ENCODE data around the gene LIMK1. TPM values are rescaled to one million over a fixed set of nuclear protein-coding genes. Genes with fewer than 3 reads are reported as not detected.

The LIMK1 gene
- total and polyA plus RNA-seq, 2 experiments from 2014 or later = 16.2 to 24.6 TPM

DNA sequence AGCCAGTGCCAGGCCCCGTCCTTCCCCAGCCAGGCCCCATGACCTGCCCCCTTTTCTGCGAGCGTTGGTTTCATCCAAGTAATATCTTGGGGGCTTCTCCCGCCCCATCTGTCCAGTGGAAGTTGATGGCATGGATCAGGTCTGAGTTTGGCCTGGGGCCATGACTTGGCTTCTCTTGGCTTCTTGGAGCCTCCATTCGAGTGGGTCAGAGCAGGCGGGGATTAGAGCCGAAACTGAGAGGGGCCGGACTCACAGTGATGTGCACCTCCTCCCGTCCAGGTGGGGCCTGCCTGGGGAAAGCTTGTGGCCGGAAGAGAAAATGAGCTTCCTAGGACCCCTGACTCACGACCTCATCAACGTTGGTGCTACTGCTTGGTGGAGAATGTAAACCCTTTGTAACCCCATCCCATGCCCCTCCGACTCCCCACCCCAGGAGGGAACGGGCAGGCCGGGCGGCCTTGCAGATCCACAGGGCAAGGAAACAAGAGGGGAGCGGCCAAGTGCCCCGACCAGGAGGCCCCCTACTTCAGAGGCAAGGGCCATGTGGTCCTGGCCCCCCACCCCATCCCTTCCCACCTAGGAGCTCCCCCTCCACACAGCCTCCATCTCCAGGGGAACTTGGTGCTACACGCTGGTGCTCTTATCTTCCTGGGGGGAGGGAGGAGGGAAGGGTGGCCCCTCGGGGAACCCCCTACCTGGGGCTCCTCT is 15.1 kb upstream of the LIMK1 start:
- no peaks in the 10 kb centered on the region for H3K27me3 ChIP-seq
- WGBS (ENCODE audit: low lambda C conversion rate, missing lambda C conversion rate) = 91% methylated on average over 19 of the region's 20 CpGs
- H3K36me3 ChIP-seq (replicated peaks; ENCODE audit: insufficient read depth, low read depth) = no peaks in the 10 kb centered on the region
- no peaks in the 10 kb centered on the region for H3K4me1 ChIP-seq (ENCODE audit: insufficient read depth)
- H3K9me2 ChIP-seq (replicated peaks; ENCODE audit: insufficient read depth) = no peaks in the 10 kb centered on the region
- H3K4me2 ChIP-seq = no peak overlapping the region
- H3K9me3 ChIP-seq (ENCODE audit: low read depth) = no peaks in the 10 kb centered on the region
- TF ChIP-seq EZH2phosphoT487 (IDR thresholded peaks at IDR 0.05; ENCODE audit: low read depth, severe bottlenecking, unreplicated experiment) (no peak), EZH2 (IDR thresholded peaks at IDR 0.05; ENCODE audit: borderline replicate concordance) (no peak)
- TF ChIP-seq, protein P1, sequence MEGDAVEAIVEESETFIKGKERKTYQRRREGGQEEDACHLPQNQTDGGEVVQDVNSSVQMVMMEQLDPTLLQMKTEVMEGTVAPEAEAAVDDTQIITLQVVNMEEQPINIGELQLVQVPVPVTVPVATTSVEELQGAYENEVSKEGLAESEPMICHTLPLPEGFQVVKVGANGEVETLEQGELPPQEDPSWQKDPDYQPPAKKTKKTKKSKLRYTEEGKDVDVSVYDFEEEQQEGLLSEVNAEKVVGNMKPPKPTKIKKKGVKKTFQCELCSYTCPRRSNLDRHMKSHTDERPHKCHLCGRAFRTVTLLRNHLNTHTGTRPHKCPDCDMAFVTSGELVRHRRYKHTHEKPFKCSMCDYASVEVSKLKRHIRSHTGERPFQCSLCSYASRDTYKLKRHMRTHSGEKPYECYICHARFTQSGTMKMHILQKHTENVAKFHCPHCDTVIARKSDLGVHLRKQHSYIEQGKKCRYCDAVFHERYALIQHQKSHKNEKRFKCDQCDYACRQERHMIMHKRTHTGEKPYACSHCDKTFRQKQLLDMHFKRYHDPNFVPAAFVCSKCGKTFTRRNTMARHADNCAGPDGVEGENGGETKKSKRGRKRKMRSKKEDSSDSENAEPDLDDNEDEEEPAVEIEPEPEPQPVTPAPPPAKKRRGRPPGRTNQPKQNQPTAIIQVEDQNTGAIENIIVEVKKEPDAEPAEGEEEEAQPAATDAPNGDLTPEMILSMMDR (IDR thresholded peaks at IDR 0.05; ENCODE audit: poor library complexity) = no peak
- H2AFZ ChIP-seq = no peak overlapping the region
- no peak for DNase-seq (ENCODE audit: low spot score)
- H4K20me1 ChIP-seq (ENCODE audit: insufficient read depth, poor library complexity, severe bottlenecking) = no peaks in the 10 kb centered on the region
- no peaks in the 10 kb centered on the region for H3K79me2 ChIP-seq
- H3K4me3 ChIP-seq = no peak overlapping the region
- no peak overlapping the region for H3K27ac ChIP-seq

DNA sequence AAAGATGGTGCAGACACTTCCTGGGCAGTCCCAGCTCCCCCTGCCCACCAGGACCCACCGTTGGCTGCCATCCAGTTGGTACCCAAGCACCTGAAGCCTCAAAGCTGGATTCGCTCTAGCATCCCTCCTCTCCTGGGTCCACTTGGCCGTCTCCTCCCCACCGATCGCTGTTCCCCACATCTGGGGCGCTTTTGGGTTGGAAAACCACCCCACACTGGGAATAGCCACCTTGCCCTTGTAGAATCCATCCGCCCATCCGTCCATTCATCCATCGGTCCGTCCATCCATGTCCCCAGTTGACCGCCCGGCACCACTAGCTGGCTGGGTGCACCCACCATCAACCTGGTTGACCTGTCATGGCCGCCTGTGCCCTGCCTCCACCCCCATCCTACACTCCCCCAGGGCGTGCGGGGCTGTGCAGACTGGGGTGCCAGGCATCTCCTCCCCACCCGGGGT is 14.5 kb upstream of the LIMK1 start:
- Histone ChIP-seq H3K36me3 (replicated peaks; ENCODE audit: insufficient read depth, low read depth) (no peaks in the 10 kb centered on the region), H3K9me3 (ENCODE audit: low read depth) (no peaks in the 10 kb centered on the region), H2AFZ (no peak overlapping the region), H3K4me1 (ENCODE audit: insufficient read depth) (no peaks in the 10 kb centered on the region), H3K27ac (no peak overlapping the region), H3K27me3 (no peaks in the 10 kb centered on the region), H3K4me2 (no peak overlapping the region), H3K9me2 (replicated peaks; ENCODE audit: insufficient read depth) (no peaks in the 10 kb centered on the region), H3K79me2 (no peaks in the 10 kb centered on the region), H3K4me3 (no peak overlapping the region), H4K20me1 (ENCODE audit: insufficient read depth, poor library complexity, severe bottlenecking) (no peaks in the 10 kb centered on the region)
- DNase-seq (ENCODE audit: low spot score) = no peak
- TF ChIP-seq EZH2phosphoT487 (IDR thresholded peaks at IDR 0.05; ENCODE audit: low read depth, severe bottlenecking, unreplicated experiment) = no peak
- TF ChIP-seq, protein P1 (IDR thresholded peaks at IDR 0.05; ENCODE audit: poor library complexity) = no peak
- TF ChIP-seq EZH2 (IDR thresholded peaks at IDR 0.05; ENCODE audit: borderline replicate concordance) = no peak
- WGBS (ENCODE audit: low lambda C conversion rate, missing lambda C conversion rate) = 96% methylated on average over 14 of the region's 16 CpGs

DNA sequence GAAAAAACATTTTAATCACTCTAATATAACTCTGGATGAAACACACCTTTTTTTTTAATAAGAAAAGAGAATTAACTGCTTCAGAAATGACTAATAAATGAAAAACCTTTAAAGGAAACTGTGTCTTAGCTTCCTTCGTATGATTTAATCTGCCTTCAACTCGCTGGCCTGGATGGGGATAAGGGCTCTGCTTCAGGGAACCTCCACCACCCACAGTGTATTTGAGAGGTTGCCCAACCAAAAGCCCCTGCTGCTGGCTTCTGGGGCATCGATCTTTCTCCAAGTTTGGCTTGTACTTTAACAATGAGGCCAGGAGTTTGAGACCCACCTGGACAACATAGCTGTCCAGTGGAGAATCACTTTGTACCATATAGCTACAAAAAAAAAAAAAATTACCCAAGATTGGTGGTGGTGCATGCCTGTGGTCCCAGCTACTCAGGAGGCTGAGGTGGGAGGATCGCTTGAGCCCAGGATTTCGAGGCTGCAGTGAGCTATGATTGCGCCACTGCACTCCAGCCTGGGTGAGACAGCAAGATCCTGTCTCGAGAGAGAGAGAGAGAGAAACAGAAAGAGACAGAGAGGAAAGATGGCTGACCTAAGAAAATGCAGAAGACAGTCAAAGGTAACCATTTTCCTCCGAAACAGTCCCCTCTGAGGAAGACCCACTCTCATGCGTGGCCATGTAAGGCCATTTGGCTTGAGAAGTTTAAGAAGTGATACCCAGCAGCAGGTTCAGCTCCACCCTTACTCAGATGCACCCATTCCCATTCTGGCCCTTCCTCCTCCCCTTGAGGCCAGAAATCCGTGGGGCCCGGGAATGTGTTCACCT is 13.6 kb upstream of the LIMK1 start:
- DNase-seq (ENCODE audit: low spot score) = no peak
- H3K4me3 ChIP-seq = no peak overlapping the region
- H4K20me1 ChIP-seq (ENCODE audit: insufficient read depth, poor library complexity, severe bottlenecking) = no peaks in the 10 kb centered on the region
- H3K27me3 ChIP-seq = no peaks in the 10 kb centered on the region
- TF ChIP-seq, protein P1 (IDR thresholded peaks at IDR 0.05; ENCODE audit: poor library complexity) = no peak
- no peak for TF ChIP-seq EZH2phosphoT487 (IDR thresholded peaks at IDR 0.05; ENCODE audit: low read depth, severe bottlenecking, unreplicated experiment)
- H3K9me3 ChIP-seq (ENCODE audit: low read depth) = no peaks in the 10 kb centered on the region
- no peaks in the 10 kb centered on the region for H3K36me3 ChIP-seq (replicated peaks; ENCODE audit: insufficient read depth, low read depth)
- no peaks in the 10 kb centered on the region for H3K9me2 ChIP-seq (replicated peaks; ENCODE audit: insufficient read depth)
- H3K27ac ChIP-seq = no peak overlapping the region
- H3K79me2 ChIP-seq = no peaks in the 10 kb centered on the region
- no peaks in the 10 kb centered on the region for H3K4me1 ChIP-seq (ENCODE audit: insufficient read depth)
- H3K4me2 ChIP-seq = no peak overlapping the region
- H2AFZ ChIP-seq = no peak overlapping the region
- WGBS (ENCODE audit: low lambda C conversion rate, missing lambda C conversion rate) = 85% methylated on average over 11 of the region's 11 CpGs
